Calu3 (cell line): Measurements from ENCODE around the gene GH1. TPM values are rescaled to one million over a fixed set of nuclear protein-coding genes. Genes with fewer than 3 reads are reported as not detected.
A peak's percentile ranks its signal among the peaks of the same experiment; 100 is the strongest.
"Not testable (repeated sequence)": the region's sequence is repeated elsewhere in the genome, so short reads cannot be mapped to it uniquely, and the experiment has no call there.

Experiments used
- BruUV-seq: library from RNA; stranded (reverse); fragments of 400-500 nt; replicated peaks from 2 replicates; lab custom pipeline; 2021; lab: Mats Ljungman, UMichigan
- CTCF ChIA-PET: fragments of 300-600 bp; sonication (Branson Sonifier 250); formaldehyde crosslinking; loops from one replicate; lab custom pipeline; 2022; ENCODE audit warnings: antibody characterized with exemption; lab: Charles Lee
- DNase-seq: peaks from one replicate; pipeline ENCODE4 v3.0.0; 2022
- H3K27ac Mint-ChIP-seq: one replicate; pipeline ENCODE4 v1.8.0; 2022; ENCODE audit warnings: mixed read lengths; ENCODE audit not compliant: unreplicated experiment
- H3K27me3 Mint-ChIP-seq: one replicate; pipeline ENCODE4 v1.8.0; 2022; ENCODE audit warnings: mixed read lengths; ENCODE audit not compliant: unreplicated experiment
- H3K36me3 Mint-ChIP-seq: one replicate; pipeline ENCODE4 v1.8.0; 2022; ENCODE audit warnings: mild to moderate bottlenecking, moderate library complexity, mixed read lengths; ENCODE audit not compliant: insufficient read depth, unreplicated experiment
- H3K4me1 Mint-ChIP-seq: one replicate; pipeline ENCODE4 v1.8.0; 2022; ENCODE audit warnings: mild to moderate bottlenecking, low read depth, mixed read lengths; ENCODE audit not compliant: unreplicated experiment
- H3K4me3 Mint-ChIP-seq: one replicate; pipeline ENCODE4 v1.8.0; 2022; ENCODE audit warnings: mild to moderate bottlenecking, low read depth, moderate library complexity, mixed read lengths; ENCODE audit not compliant: unreplicated experiment
- H3K9me3 Mint-ChIP-seq: one replicate; pipeline ENCODE4 v1.8.0; 2022; ENCODE audit warnings: low read depth, mixed read lengths; ENCODE audit not compliant: unreplicated experiment
- intact Hi-C: fragments of 100-400 bp; cut with micrococcal nuclease; formaldehyde crosslinking; loops from one replicate; pipeline ENCODE4 v1.10.0; 2022; ENCODE audit not compliant: unreplicated experiment
- total RNA-seq: library from RNA; stranded (reverse); gene quantifications from 2 replicates; pipeline ENCODE4 v1.2.3, GENCODE V29; 2022
- TF ChIP-seq, protein P1 (sequence below): fragments of 200-600 bp; IDR thresholded peaks from one replicate; pipeline ENCODE4 v1.8.0; 2022; ENCODE audit warnings: antibody characterized with exemption; ENCODE audit not compliant: unreplicated experiment

GH1 gene
- total RNA-seq, 1 experiment from 2014 or later: not detected

DNA sequence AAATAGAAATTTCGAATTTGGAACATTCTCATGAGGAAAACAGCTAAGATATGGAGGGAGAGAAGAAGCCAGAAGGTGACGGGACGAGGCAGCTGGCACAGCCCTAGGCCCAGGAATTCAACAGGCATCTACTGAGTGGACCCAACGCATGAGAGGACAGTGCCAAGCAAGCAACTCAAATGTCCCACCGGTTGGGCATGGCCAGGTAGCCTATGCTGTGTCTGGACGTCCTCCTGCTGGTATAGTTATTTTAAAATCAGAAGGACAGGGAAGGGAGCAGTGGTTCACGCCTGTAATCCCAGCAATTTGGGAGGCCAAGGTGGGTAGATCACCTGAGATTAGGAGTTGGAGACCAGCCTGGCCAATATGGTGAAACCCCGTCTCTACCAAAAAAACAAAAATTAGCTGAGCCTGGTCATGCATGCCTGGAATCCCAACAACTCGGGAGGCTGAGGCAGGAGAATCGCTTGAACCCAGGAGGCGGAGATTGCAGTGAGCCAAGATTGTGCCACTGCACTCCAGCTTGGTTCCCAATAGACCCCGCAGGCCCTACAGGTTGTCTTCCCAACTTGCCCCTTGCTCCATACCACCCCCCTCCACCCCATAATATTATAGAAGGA is 2.0 kb downstream of the GH1 start:
- Mint-ChIP-seq H3K4me3 (no peak overlapping the region), H3K27ac (no peak overlapping the region), H3K4me1 (no peaks in the 10 kb centered on the region), H3K9me3 (no peaks in the 10 kb centered on the region), H3K36me3 (no peaks in the 10 kb centered on the region), H3K27me3 (peaks cover 72% of the 10 kb centered on the region)
- CTCF ChIA-PET: no interaction called here
- DNase-seq: no peak
- BruUV-seq: no TSS peak
- intact Hi-C loops: loop anchor here (10.0 kb wide), 1 partner anchor 218 kb away; the partner anchor contains the start of gene ERN1
- TF ChIP-seq, protein P1, sequence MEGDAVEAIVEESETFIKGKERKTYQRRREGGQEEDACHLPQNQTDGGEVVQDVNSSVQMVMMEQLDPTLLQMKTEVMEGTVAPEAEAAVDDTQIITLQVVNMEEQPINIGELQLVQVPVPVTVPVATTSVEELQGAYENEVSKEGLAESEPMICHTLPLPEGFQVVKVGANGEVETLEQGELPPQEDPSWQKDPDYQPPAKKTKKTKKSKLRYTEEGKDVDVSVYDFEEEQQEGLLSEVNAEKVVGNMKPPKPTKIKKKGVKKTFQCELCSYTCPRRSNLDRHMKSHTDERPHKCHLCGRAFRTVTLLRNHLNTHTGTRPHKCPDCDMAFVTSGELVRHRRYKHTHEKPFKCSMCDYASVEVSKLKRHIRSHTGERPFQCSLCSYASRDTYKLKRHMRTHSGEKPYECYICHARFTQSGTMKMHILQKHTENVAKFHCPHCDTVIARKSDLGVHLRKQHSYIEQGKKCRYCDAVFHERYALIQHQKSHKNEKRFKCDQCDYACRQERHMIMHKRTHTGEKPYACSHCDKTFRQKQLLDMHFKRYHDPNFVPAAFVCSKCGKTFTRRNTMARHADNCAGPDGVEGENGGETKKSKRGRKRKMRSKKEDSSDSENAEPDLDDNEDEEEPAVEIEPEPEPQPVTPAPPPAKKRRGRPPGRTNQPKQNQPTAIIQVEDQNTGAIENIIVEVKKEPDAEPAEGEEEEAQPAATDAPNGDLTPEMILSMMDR: no peak

DNA sequence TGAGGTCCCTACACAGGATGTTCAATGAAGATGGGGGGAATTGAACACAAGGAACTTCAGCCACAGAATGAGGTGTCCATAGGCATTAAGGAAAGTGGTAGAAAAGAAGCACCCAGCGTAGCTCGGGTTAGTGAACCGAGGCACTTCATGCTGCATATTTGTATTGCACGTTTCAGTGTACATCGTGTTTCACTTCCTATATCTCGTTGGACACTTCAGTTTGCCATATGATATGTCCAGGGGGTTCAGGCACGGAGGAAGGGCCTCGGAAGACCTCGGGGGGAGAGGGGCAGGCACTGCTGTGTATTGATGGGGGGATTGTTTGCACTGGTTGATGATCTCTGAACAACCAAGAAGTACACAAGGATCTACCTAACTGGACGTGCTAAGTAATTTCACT is 2.9 kb downstream of the GH1 start:
- not testable (repeated sequence) for H3K4me3 Mint-ChIP-seq, DNase-seq, H3K36me3 Mint-ChIP-seq, H3K9me3 Mint-ChIP-seq, H3K27ac Mint-ChIP-seq, BruUV-seq, H3K4me1 Mint-ChIP-seq
- H3K27me3 Mint-ChIP-seq: peaks cover 81% of the 10 kb centered on the region
- CTCF ChIA-PET: interaction anchor here (0.6 kb wide), 1 partner anchor 38 kb away, joined by 3 read pairs; no protein-coding TSS in a partner anchor
- intact Hi-C loops: loop anchor here (10.0 kb wide), 1 partner anchor 219 kb away; the partner anchor contains the start of gene ERN1

DNA sequence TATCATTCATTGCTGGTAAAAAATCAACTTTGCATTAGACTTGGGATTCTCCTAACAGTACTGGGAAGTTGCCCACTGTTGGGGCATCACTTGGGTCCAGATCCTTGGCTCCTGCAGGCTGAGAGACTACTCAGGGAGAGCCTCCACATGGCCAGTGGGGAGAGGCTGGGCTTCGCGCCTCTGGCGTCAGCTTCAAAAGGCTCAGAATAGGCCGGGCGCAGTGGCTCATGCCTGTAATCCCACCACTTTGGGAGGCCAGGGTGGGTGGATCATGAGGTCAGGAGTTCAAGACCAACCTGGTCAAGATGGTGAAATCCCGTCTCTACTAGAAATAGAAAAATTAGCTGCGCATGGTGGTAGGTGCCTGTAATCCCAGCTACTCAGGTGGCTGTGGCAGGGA is 4.2 kb downstream of the GH1 start:
- H3K27me3 Mint-ChIP-seq: peaks cover 83% of the 10 kb centered on the region

DNA sequence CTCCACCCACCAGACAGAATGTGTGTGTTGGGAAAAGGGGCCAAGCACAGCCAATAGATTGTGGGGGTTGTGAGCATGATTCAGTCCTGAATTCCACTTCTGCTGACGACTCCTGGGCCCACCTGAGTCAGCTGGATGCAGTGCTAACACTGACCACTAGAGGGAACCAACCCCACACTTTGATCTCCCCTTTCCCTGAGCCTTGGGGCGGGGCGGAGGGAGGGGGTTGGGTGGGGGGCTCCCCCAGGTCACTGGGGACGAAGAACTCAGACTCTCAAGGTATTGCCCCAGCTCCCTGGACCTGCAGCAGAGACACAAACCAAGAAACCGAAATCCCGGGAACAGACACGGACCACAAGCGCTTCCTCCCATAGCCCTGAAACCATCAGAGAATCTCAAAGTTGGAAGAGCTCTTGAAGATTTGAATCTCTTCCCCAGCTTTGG is 7.0 kb downstream of the GH1 start:
- Mint-ChIP-seq H3K27me3 (peaks cover 73% of the 10 kb centered on the region), H3K4me1 (no peaks in the 10 kb centered on the region), H3K4me3 (no peak overlapping the region), H3K36me3 (no peaks in the 10 kb centered on the region), H3K27ac (no peak overlapping the region), H3K9me3 (no peaks in the 10 kb centered on the region)
- TF ChIP-seq, protein P1: peak; percentile 70
- CTCF ChIA-PET: interaction anchor here (0.6 to 1.4 kb wide), 4 partner anchors 25 to 222 kb away, joined by 3 to 7 read pairs (median 4); partner anchors contain the start of gene GH2
- no TSS peak for BruUV-seq
- intact Hi-C loops: loop anchor here (10.0 kb wide), 1 partner anchor 223 kb away; the partner anchor contains the start of gene ERN1
- DNase-seq: peak; percentile 54

More for the DNA sequence above, 4.2 kb downstream of the GH1 start:
- intact Hi-C loops: loop anchor here (10.0 kb wide), 1 partner anchor 220 kb away; the partner anchor contains the start of gene ERN1
- no peaks in the 10 kb centered on the region for H3K36me3 Mint-ChIP-seq
- no peak overlapping the region for H3K4me3 Mint-ChIP-seq
- TF ChIP-seq, protein P1: no peak
- no peak for DNase-seq
- H3K4me1 Mint-ChIP-seq: no peaks in the 10 kb centered on the region
- BruUV-seq: no TSS peak
- no peaks in the 10 kb centered on the region for H3K9me3 Mint-ChIP-seq
- no peak overlapping the region for H3K27ac Mint-ChIP-seq
- CTCF ChIA-PET: no interaction called here
